T-helper 2 cell treated with Interferon-gamma antibody and Interleukin-4, amounts not matched to agents 5 μg/mL and 100 μg/mL, for 36 hours (primary cell): Measurements from ENCODE around the gene DYSF.

Experiments
- DNase-seq: peaks from one replicate; pipeline ENCODE4 v3.0.0; 2021; ENCODE audit warnings: low spot score
- H3K27ac Mint-ChIP-seq: one replicate; pipeline ENCODE4 v1.8.0; 2021; ENCODE audit warnings: mild to moderate bottlenecking, mixed read lengths
- H3K27me3 Mint-ChIP-seq: one replicate; pipeline ENCODE4 v1.8.0; 2021; ENCODE audit warnings: low read depth, mixed read lengths
- H3K36me3 Mint-ChIP-seq: one replicate; pipeline ENCODE4 v1.8.0; 2021; ENCODE audit warnings: low read depth, mixed read lengths
- H3K4me1 Mint-ChIP-seq: one replicate; pipeline ENCODE4 v1.8.0; 2021; ENCODE audit warnings: low read depth, mixed read lengths
- H3K4me3 Mint-ChIP-seq: one replicate; pipeline ENCODE4 v1.8.0; 2022; ENCODE audit warnings: mild to moderate bottlenecking, moderate library complexity, mixed read lengths
- H3K9me3 Mint-ChIP-seq: one replicate; pipeline ENCODE4 v1.8.0; 2021; ENCODE audit warnings: mixed read lengths

The DYSF gene

DNA sequence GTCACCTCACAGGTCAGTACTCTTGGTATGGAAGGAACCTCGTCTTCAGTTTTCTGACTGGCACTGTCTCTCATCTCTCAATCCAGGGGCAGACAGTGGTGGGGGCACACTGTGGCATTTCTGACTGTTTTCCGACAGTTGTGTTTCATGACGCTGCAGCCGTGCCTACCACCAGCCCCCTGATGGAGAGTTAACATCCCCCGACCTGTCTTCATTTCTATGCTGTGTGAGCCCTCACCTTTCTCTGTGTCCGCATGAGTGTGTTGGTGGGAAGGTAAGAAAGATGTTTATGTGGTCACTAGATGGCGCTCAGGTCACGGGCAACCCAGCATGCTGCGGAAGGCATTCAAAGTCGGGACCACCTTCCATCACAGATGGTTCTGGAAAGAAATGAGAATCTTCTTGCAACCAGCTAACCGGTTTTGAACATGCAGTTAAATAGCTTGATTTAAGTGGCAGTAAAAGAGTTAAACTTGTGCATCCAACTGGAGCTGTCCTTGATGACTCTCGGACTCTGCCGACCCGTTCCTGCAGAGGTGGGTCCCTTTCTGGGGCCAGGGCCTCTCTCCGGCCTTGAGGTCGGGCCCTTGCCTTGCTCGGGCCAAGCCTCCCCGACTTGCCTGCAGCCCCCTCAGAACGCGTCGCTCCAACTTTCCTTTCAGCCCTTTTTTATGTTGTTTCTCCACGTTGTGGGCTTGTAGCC is 92.4 kb downstream of the DYSF start:
- Mint-ChIP-seq H3K27me3 (peaks cover 7% of the 10 kb centered on the region), H3K4me1 (peaks cover 6% of the 10 kb centered on the region), H3K4me3 (peak overlapping the region; percentile 42), H3K36me3 (no peaks in the 10 kb centered on the region), H3K27ac (no peak overlapping the region), H3K9me3 (no peaks in the 10 kb centered on the region)
- peak; percentile 8 for DNase-seq

DNA sequence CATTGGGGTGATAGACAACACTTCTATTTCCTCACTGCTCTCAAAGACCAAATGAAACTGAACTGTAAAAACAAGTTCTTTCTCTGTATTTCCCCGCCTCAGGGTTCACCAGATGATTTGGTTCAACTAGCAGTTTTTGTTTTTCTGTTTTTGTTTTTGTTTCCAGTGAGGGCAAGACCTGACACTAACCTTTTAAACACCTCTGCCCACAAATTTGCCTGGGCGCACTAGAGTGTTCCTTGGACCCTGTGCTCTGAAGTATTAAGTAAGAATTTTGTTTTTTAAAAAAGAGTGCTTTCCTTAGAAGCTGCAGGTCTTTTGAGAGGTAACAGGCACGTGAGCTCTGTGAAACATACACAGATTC is 92.9 kb downstream of the DYSF start:
- DNase-seq, result no peak
- Mint-ChIP-seq H3K4me1 (peaks cover 6% of the 10 kb centered on the region), H3K9me3 (no peaks in the 10 kb centered on the region), H3K4me3 (no peak overlapping the region), H3K36me3 (no peaks in the 10 kb centered on the region), H3K27me3 (peaks cover 7% of the 10 kb centered on the region), H3K27ac (no peak overlapping the region)

DNA sequence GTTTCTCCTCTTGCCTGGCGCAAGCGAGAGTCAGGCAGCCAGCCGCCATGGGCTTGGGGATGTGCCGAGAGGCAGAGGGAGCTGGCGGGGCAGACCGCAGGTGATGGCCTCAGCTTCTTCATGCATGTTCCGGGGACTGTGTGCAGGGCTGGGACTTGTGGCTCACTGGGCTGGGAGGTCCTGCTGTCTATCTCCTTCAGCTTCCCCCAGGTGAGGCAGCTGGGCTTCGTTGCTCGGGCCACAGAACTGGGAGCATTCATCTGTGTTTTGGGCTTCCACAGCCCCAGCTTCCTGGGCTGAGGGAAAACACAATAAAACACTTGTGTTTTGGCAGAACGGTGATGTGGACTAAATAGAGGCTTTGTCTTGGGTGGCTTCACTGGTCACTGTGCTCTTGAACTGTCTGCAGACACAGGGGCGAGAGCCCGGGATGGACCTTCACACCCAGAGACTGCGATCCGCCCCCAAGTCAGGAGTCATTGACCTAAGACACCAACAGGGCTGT is 93.5 kb downstream of the DYSF start:
- H3K27me3 Mint-ChIP-seq, result peaks cover 7% of the 10 kb centered on the region
- H3K9me3 Mint-ChIP-seq, result no peaks in the 10 kb centered on the region
- H3K27ac Mint-ChIP-seq, result no peak overlapping the region
- DNase-seq, result no peak
- H3K4me1 Mint-ChIP-seq, result peaks cover 6% of the 10 kb centered on the region
- no peak overlapping the region for H3K4me3 Mint-ChIP-seq
- H3K36me3 Mint-ChIP-seq, result no peaks in the 10 kb centered on the region

DNA sequence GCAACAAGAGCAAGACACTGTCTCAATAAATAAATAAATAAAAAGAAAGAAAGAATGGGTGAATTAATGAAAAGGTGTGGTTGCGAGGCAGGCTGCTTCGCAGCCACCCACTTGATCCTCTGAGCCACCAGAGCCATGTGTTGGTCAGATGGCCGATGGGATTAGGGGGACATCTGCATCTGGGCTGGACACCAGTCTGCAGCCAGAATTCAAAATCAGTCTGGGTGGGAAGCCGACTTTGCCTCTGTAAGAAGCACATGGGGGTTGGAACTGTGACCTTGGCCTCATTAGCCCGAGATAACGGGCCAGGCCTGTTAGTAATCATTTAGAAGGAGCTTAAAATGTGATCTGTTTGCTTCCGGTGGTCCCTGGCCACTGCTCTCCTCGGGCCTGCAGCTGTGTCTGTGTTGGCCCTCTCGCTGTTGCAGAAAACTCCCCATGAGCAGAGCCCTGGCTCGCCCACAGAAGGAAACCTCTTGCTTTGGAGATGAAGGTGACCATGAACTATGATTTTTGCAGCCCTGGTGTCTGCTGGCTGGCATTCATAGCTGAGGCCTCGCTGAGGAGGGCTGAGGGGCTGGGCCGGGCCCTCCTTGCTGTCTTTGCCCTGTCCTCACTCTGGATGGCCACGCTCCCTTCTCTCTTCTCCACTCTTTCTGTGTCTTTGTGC is 94.4 kb downstream of the DYSF start:
- H3K27ac Mint-ChIP-seq, result no peak overlapping the region
- H3K27me3 Mint-ChIP-seq, result peaks cover 7% of the 10 kb centered on the region
- DNase-seq, result no peak
- no peak overlapping the region for H3K4me3 Mint-ChIP-seq
- H3K9me3 Mint-ChIP-seq, result no peaks in the 10 kb centered on the region
- H3K4me1 Mint-ChIP-seq, result peaks cover 6% of the 10 kb centered on the region
- H3K36me3 Mint-ChIP-seq, result no peaks in the 10 kb centered on the region

DNA sequence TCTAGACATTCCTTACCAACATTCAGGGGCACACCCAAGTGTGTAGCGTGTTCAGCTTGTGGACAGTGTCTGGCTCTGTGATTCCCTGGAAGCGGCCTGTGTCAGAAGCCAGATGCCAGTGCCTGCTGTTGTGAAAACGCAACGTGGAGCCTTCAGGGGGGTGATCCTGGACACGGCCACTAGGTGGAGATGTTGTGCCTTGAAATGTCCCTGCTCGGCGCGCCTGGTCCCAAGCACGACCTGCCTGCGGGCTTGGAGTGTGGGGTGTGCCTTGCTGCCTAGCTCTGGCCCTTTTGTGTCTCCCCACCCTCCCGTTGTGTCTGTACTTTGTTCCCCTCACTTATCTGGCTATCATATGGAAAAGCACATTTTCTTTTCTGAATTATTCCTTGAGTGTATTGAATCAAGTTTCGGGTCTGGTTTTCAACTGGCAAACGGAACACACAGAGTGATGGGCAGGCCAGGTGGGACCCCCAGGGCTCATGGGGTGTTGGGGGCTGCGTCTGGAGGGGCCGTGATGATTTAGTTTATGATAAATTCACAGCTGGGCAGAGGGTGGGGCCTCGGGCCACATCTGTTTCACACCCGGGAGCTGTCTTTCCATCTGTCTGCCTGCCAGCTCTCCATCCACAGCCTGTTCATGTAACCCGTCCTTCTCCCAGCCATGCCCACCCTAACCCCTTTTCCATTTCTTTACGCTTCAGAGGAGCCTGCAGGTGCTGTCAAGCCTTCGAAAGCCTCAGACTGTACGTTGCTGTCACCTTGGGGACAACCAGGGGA is 95.5 kb downstream of the DYSF start:
- DNase-seq, result peak; percentile 32
- Mint-ChIP-seq H3K4me3 (no peak overlapping the region), H3K4me1 (peaks cover 6% of the 10 kb centered on the region), H3K27me3 (peaks cover 7% of the 10 kb centered on the region), H3K9me3 (no peaks in the 10 kb centered on the region), H3K36me3 (no peaks in the 10 kb centered on the region), H3K27ac (no peak overlapping the region)

DNA sequence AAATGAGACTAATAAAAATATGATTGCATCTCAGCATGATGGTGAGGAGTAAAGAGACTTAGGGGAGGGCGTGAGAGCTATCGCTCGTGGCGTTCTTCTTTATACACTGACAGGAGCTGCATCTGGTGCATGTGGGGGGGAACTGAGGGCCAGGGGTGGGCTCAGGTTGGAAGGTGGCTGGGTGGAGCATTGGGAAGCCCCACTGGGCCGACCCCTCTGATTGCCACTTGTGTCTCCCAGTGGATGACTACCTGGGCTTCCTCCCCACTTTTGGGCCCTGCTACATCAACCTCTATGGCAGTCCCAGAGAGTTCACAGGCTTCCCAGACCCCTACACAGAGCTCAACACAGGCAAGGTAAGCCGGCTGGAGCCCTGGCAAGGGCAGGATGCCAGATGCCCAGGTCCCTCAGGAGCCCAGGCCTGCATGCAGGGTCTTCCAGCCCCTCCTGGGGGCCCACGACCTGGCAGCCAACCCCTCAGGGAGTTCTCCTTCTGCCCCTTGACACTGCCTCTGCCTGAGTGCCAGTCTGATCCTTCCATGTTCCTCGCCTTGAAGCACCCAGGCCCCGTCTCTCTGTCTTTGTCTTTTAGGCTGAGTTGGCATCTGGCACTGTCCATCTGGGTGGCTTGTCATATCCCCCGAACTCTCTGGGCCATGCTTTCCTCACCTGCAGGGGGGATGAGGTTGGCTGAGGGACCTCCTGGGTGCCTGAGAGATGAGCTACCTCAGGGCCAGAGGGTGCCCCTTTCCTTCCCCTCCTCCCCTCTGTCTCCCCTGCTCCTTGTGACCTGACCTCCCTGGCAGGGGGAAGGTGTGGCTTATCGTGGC is 97.7 kb downstream of the DYSF start:
- Mint-ChIP-seq H3K36me3 (no peaks in the 10 kb centered on the region), H3K27ac (no peak overlapping the region), H3K4me1 (no peaks in the 10 kb centered on the region), H3K27me3 (no peaks in the 10 kb centered on the region), H3K9me3 (no peaks in the 10 kb centered on the region), H3K4me3 (no peak overlapping the region)
- DNase-seq, result no peak

DNA sequence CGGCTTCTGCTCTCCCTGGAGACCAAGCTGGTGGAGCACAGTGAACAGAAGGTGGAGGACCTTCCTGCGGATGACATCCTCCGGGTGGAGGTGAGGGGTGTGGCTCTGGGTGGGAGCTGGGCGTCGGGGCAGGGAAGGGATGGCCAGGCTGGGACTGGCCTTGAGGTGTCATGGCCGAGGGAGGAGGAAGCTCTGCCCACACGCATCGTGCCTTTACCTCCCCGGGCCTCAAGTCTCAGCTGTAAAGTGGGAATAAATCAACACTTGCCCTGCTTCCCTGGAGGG is 98.2 kb downstream of the DYSF start:
- Mint-ChIP-seq H3K27ac (no peak overlapping the region), H3K9me3 (no peaks in the 10 kb centered on the region), H3K36me3 (no peaks in the 10 kb centered on the region), H3K4me1 (no peaks in the 10 kb centered on the region), H3K4me3 (no peak overlapping the region), H3K27me3 (no peaks in the 10 kb centered on the region)
- no peak for DNase-seq

DNA sequence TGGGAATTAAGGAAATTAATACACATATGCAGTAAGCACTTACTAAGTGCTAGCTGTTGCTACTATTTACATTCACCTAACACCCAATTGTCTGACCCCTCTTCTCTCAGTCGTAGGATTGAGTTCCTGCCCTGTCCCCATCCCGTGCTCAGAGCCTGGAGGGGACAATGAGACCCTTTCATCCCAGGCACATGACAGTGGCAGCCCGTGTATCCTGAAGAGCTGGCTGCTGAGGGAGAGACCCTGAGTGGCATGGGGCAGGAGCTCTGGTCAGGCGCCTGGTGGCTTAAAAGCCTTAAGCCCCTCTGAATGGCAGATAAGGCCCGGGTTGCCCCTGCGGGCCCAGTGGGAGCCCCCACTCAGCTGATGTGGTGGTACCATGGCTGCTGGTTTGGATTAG is 99.0 kb downstream of the DYSF start:
- Mint-ChIP-seq H3K27me3 (no peaks in the 10 kb centered on the region), H3K36me3 (no peaks in the 10 kb centered on the region), H3K4me3 (no peak overlapping the region), H3K9me3 (no peaks in the 10 kb centered on the region), H3K4me1 (no peaks in the 10 kb centered on the region), H3K27ac (no peak overlapping the region)
- no peak for DNase-seq

DNA sequence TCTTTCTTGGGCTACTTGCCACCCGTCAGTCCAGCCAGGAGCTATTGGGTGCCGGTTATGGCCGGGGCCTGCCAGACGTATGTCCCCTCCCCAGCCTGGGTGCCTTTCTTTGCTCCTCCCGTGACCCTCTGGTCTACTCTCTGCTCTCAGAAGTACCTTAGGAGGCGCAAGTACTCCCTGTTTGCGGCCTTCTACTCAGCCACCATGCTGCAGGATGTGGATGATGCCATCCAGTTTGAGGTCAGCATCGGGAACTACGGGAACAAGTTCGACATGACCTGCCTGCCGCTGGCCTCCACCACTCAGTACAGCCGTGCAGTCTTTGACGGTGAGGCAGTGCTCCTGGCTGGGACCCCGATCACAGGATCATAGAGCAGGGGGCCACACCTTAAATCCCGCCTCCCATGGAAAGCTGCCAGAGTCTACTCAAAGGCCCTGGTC is 99.5 kb downstream of the DYSF start:
- H3K9me3 Mint-ChIP-seq, result no peaks in the 10 kb centered on the region
- no peaks in the 10 kb centered on the region for H3K27me3 Mint-ChIP-seq
- DNase-seq, result no peak
- H3K36me3 Mint-ChIP-seq, result no peaks in the 10 kb centered on the region
- no peak overlapping the region for H3K4me3 Mint-ChIP-seq
- H3K27ac Mint-ChIP-seq, result no peak overlapping the region
- H3K4me1 Mint-ChIP-seq, result no peaks in the 10 kb centered on the region

DNA sequence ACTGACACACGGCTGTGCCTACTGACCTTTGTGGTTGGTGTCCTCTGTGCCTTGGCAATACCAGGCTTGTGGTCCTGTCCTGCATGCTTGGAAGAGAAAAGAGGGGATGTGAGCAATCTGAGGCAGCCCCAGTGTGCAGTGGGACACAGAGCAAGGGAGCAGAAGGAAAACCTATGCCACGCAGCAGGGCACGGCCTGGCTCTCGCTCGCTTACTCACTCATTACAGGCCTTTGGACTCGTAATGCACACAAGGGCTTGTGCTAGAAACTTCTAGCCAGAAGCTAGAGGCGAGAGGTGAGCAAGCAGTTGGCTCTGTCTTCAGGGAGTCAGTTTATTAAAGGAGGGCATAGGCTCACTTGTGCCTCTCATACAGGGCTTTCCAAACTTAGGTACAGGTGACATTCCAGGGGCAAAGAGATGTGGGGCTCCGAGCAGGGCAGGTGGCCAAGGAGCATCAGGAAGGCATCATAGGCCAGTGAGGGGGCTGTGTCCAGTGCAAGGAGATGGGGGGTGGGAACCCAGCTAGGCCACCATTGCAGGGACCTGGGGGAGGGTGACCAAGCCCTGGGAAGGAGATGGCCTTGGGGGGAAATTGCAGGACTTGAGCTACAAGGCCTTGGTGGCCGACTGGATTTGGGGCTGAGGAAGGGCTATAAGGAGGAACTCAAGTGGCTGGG is 100.8 kb downstream of the DYSF start:
- Mint-ChIP-seq H3K9me3 (no peaks in the 10 kb centered on the region), H3K4me3 (no peak overlapping the region), H3K27ac (no peak overlapping the region), H3K36me3 (no peaks in the 10 kb centered on the region), H3K4me1 (no peaks in the 10 kb centered on the region), H3K27me3 (no peaks in the 10 kb centered on the region)
- DNase-seq, result no peak

DNA sequence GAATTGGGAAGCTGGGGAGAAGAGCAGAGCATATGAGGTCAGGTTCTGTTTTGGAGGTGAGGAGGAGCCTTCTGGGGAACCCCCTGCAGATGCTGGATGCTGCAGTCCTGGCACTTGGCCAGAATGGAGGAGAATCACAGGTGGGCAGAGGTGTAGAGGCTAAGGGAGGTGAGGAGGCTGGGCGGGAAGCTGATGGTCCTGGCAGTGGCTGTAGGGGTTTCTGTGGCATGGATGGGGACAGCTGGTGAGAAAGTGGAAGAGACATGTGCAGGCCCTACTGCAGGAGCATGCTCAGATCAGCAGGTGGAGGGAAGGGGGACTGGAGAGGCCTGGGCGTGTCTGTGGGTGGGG is 101.3 kb downstream of the DYSF start:
- Mint-ChIP-seq H3K27me3 (no peaks in the 10 kb centered on the region), H3K27ac (no peak overlapping the region), H3K36me3 (no peaks in the 10 kb centered on the region), H3K4me3 (no peak overlapping the region), H3K4me1 (no peaks in the 10 kb centered on the region), H3K9me3 (no peaks in the 10 kb centered on the region)
- DNase-seq, result no peak

DNA sequence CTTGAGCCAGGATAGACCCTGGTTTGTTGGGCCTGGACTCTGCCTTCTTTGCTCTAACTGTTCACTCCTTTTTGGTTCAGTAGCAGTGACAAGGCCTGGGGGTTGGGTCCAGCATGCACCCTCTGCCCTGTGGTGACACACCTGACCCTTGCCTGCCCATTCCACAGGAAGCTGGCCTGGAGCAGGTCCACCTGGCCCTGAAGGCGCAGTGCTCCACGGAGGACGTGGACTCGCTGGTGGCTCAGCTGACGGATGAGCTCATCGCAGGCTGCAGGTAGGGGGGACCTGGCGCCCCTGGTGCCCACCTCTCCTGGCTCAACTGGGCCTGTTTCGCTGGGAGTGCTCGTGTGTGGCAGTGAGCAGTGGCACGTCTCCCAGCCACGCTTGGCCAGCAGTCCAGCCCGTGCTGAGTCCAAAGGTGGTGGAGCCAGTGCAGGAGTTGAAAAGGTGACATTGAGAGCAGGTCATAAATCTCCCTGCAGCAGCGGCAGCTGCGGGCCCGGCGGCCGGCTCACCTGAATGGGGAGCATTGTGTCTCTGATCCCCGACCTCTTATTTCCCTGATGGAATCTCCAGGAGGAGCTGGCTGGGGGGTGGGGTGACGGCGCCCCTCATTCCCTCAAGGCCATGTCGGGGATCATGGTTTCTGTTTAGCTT is 102.6 kb downstream of the DYSF start:
- Mint-ChIP-seq H3K27me3 (no peaks in the 10 kb centered on the region), H3K36me3 (no peaks in the 10 kb centered on the region), H3K4me1 (no peaks in the 10 kb centered on the region), H3K4me3 (no peak overlapping the region), H3K9me3 (no peaks in the 10 kb centered on the region), H3K27ac (no peak overlapping the region)
- DNase-seq, result no peak

DNA sequence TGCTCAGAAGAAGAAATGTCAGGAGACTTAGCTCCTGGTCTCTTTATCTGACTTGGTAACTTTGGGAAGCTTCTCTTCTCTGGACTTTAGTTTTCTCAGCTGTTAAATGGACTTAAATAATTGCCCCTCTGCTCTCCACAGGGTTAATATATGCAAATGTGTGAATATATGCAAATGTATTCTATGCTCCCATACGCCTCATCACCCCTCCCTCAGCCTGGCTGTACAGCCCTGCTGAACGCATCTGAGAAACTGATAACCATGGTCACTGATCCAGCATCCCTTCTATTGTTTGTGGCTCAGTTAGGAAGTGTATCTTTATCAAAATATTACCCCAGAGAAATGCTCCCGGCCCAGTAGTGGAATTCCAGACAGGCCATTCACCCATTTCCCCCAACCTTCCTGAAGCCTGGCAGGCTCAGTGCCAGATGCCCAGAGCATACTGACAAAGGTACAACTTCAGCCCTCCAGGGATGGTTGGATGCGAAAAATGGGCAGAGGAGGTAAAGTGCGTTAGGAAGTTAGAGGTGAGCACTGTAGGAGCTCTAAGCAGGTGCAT is 103.4 kb downstream of the DYSF start:
- no peak overlapping the region for H3K27ac Mint-ChIP-seq
- H3K9me3 Mint-ChIP-seq, result no peaks in the 10 kb centered on the region
- no peaks in the 10 kb centered on the region for H3K36me3 Mint-ChIP-seq
- H3K4me3 Mint-ChIP-seq, result no peak overlapping the region
- no peaks in the 10 kb centered on the region for H3K4me1 Mint-ChIP-seq
- DNase-seq, result no peak
- no peaks in the 10 kb centered on the region for H3K27me3 Mint-ChIP-seq
